SK-N-SH (cell line): ENCODE measurements around the gene PPP2R1B.

Experiments used
- CHD2 ChIP-seq: fragments of 150-350 bp; IDR thresholded peaks from 2 replicates; pipeline ENCODE4 v1.6.1; 2018; ENCODE audit warnings: low read length; ENCODE audit not compliant: partially characterized antibody
- CTCF ChIP-seq: fragments of 200-600 bp; sonication (generic); IDR thresholded peaks from 2 replicates; pipeline ENCODE4 v1.6.1; 2017; ENCODE audit warnings: antibody characterized with exemption, mild to moderate bottlenecking, moderate library complexity
- EZH2phosphoT487 ChIP-seq: fragments of 200-600 bp; sonication (generic); IDR thresholded peaks from 2 replicates; pipeline ENCODE4 v1.6.1; 2017; ENCODE audit warnings: low read depth, mixed run types, mild to moderate bottlenecking, antibody characterized with exemption, moderate library complexity, borderline replicate concordance
- GATA2 ChIP-seq: sonication (generic); formaldehyde crosslinking; IDR thresholded peaks from 2 replicates; pipeline ENCODE4 v1.5.0; 2020; ENCODE audit warnings: mild to moderate bottlenecking, missing genetic modification reagents
- POLR2AphosphoS5 ChIP-seq: IDR thresholded peaks from 2 replicates; pipeline ENCODE4 v1.6.1; 2012; ENCODE audit warnings: low read depth, low read length
- SMC3 ChIP-seq: IDR thresholded peaks from 2 replicates; pipeline ENCODE4 v1.6.1; 2012; ENCODE audit warnings: low read depth, low read length, improper control_type of control experiment
- TF ChIP-seq, protein P1 (sequence below): IDR thresholded peaks from 2 replicates; pipeline ENCODE4 v1.4.0; 2012; ENCODE audit warnings: low read depth, borderline replicate concordance

- no peak for TF ChIP-seq EZH2phosphoT487
- no peak for TF ChIP-seq CTCF
- no peak for TF ChIP-seq GATA2
- TF ChIP-seq, protein P1, sequence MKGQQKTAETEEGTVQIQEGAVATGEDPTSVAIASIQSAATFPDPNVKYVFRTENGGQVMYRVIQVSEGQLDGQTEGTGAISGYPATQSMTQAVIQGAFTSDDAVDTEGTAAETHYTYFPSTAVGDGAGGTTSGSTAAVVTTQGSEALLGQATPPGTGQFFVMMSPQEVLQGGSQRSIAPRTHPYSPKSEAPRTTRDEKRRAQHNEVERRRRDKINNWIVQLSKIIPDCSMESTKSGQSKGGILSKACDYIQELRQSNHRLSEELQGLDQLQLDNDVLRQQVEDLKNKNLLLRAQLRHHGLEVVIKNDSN = no peak
- TF ChIP-seq CHD2 = no peak
- TF ChIP-seq POLR2AphosphoS5 = no peak
- no peak for TF ChIP-seq SMC3
Observed at GRCh38 chr11:111719379-111719778, 46.8 kb downstream of the PPP2R1B start.
